GM21737 (cell line): ENCODE measurements around the gene SPACDR.
A peak's percentile ranks its signal among the peaks of the same experiment; 100 is the strongest.

Experiments
- ATAC-seq: cut with Tn5 transposase; IDR thresholded peaks from one replicate; pipeline ENCODE4 v1.9.1; 2021; ENCODE audit warnings: mild to moderate bottlenecking, moderate library complexity; ENCODE audit not compliant: unreplicated experiment

The SPACDR gene

DNA sequence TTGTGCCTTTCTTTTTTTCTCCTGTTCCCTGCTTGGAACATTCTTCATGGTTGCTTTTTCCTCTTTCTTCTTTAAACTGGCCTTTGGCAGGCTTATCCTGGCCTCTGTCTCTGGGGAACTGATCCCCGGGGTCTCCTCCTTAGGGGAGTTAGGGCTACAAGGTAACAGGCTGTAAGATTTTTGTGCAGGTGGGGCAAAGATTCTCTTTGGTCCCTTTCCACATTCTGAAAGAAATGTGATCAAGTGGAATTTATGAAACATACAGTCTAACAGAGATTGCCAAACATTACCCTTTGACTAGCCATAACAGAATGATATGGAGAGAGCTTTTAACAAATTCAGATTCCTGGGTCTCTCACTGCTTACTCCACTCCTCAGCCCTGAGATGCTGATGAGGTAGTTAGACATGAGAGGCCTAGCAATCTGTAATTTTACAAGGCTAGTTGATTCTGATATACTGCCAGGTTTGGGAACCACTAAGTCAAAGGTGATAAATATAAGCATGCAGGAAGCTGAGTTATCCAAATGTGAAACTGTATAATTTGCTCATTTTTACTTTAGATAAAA, 44.3 kb downstream of the SPACDR start:
- no peak for ATAC-seq

GRCh38 chr7:100418930-100419659, 45.0 kb downstream of the SPACDR start:
- ATAC-seq, result no peak

DNA sequence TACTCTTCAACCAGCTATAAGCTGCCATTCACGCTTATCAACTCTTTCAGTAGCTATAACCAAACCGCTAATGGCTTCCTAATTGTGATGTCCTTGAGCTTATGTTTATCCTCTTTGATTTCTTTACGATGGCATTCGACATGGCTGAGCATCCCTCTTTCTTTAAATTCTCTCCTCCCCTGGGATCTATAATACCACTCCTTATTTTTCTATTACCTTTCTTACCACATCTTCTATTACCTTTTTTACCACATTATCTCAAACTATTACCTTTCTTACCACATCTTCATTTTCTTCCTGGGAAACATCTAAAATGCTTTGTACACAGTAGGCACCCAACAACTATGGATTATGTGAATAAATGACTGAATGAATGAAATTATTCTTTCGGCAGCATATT, 48.6 kb downstream of the SPACDR start:
- no peak for ATAC-seq

DNA sequence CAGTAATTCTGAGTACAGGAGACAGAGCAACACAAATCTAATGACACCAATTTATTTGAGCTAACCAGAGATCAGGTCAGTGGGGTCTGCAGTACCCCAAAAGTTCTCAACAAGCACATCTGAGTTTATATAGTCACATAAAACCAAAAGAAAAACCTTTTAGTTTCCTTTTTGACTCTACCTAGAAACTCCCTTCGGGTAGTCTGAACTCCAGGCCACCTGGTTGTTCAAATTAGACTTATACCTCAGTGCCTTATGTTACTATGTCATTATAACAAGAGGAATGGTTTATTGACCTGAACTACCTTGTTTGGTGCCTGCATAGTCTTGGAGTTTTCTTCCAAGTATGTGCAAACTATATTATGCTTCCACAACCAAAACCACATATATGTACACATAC, 50.2 kb downstream of the SPACDR start:
- peak; percentile 51 for ATAC-seq

DNA sequence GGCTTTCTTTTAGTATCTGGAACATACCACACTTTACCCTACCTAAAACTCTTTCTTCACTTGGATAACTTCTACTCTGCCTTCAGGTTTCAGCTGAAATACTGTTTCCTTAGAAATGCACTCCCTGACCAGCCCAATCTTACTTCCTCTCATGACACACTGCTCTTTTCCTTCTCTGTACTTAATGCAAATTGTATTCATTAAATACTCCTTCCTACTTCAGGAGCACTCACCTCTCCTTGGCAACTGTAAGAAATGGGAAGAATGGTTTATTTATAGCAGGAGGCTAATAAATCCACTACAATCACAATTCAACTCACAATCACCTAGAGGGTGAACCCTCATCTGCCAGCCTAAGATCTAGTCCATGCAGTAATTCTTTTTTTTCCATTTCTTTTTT, 50.7 kb downstream of the SPACDR start:
- no peak for ATAC-seq

DNA sequence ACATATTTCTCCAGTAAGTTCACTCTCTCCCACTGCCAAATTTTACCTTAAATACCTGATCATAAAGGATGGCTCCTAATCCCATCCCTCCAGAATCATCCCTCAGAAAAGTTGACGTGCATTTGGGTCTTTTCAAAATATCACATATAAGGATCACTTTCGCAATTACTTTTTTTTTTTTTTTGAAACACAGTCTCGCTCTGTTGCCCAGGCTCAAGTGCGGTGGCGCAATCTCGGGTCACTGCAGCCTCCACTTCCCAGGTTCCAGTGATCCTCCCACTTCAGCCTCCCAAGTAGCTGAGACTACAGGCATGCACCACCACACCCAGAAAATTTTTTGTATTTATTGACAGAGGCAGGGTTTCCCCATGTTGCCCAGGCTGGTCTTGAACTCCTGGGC, 53.0 kb downstream of the SPACDR start:
- ATAC-seq, result no peak

DNA sequence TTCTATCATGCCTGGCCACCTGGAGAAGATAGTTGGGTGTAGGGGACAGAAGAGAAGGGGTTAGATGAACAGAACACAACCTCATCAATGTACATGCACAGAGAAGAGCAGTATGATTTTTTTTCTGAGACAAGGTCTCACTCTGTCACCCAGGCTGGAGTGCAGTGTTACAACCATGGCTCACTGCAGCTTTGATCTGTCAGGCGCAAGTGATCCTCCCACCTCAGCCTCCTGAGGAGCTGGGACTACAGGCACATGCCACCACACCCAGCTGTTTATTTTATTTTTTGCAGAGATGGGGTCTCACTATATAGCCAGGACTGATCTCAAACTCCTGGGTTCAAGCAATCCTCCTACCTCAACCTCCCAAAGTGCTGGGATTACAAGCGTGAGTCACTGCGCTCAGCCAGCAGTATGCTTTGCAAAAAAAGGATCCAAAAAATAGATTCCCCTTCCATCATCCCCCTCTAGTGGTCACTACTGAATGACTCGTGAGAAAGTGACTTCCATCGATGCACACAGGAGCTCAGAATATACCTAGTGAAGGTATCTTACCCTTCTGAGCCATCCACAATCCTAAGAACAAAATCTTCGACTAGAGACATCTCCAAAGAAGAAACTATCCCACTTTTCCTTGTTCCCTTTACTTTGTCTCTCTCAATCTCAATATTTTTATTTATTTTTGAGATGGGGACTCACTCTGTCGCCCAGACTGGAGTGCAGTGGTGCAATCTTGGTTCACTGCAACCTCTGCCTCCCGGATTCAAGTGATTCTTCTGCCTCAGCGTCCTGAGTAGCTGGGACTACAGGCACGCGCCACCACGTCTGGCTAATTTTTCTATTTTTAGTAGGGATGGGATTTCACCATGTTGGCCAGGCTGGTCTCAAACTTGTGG, 56.5 kb downstream of the SPACDR start:
- peak; percentile 59 for ATAC-seq

DNA sequence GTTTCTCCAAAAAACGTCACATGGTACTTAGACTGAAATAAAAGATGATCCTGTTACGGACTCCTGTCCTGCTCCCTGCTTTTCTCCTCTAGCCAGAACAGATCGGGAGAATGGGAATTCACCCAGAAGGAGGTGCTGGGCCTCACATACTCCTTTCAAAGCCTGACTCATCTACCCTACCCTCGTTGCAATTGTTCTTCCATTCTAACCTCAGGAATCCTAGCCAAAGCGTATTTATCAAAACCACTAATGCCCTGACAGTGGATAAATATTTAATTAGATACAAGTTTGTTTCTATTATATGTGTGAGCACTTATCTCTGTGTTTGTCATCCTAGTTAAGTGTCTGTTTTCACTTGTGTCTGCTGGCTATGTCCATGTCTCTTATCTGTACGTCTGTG, 57.3 kb downstream of the SPACDR start:
- ATAC-seq, result no peak
